Head of caudate nucleus (tissue), 42 donors: ENCODE results near the gene ADAM12.
A peak's percentile ranks its signal among the peaks of the same experiment; 100 is the strongest.

Experiments used
- DNase-seq, 42 donors: peaks; one replicate each; pipeline versions ENCODE4 v3.0.0 to v3.0.0-alpha.2; 2020 to 2021; ENCODE audit warnings: mixed read lengths in 7 of 42
- intact Hi-C: fragments of 100-400 bp; cut with DNase I; formaldehyde crosslinking; loops from one replicate; pipeline ENCODE4 v1.15.0; 2022

Gene ADAM12

DNA sequence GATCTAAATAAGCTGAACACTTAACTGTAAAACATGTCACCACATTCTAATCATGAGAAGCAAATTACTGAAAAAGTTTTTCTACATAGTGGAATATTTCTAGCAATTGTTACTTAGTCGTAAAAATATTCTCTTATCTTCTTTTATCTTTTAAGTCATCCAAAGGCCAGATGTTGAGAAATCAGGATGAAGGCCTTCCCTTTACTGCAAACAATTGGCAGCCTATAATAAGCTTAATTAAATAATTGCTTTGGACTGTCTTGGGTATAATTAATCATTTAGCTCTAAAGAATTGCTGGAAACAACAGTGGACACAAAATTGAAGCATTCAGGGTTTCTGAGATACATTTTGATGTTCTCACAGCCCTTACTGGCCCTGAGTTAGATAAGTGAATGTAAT, 265.4 kb downstream of the ADAM12 start:
- intact Hi-C loops = no loop called here
- DNase-seq = no peak

DNA sequence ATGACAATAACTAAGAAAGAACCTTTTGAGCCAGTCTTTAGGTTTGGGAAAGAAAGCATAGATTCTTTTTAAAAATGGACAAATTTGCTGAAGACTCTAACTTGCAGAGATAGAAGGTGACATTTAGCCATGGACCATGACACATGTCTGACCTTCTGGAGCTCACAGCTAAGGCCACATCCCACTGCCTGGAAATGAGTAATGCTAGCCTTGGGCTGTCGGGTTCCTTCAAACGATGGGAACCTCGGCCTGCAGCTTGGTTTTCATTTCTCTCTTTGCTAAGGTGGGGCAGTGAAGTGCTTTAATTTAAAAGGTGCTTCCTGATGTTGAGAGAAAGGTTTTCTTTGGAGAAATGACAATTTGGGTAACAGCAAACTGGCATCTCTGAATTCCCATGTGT, 268.7 kb downstream of the ADAM12 start:
- intact Hi-C loops = no loop called here
- DNase-seq = peak in 1 of 42 donors; percentile 12

DNA sequence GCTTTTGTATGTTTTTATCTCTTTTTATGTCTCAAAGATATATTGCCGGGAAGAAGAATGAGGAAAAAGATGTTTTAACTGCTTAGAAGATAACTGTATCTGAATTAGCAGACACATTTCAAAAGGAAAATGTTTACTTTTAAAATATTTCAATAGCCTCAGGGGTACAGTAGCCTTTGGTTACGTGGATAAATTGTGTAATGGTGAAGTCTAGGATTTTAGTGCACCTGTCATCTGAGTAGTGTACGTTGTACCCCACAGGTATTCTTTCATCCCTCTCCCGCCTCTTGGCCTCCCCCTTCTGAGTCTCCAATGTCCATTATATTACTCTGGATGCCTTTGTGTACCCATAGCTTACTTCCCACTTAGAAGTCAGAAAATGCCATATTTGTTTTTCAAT, 269.8 kb downstream of the ADAM12 start:
- intact Hi-C loops = no loop called here
- peak in 1 of 42 donors; percentile 2 for DNase-seq

DNA sequence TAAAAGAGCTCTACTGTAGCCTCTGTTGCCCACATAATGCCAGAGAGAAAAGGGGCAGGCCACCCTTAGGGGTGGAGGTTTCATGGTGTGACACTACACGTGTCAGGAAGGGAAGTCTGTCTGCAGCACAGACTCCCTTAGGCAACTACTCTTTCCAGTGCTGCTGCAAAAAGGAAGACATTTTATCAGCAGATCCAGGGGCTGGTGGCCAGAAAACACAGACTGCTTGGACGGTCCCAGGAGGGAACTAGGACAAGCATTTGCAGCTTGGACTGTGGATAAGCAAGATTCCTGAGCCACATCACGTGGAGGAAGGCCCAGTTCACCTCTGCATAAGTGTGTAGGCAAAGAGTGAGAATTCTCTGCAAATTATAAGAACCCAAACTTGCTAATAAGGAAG, 271.1 kb downstream of the ADAM12 start:
- no peak for DNase-seq
- intact Hi-C loops = no loop called here

DNA sequence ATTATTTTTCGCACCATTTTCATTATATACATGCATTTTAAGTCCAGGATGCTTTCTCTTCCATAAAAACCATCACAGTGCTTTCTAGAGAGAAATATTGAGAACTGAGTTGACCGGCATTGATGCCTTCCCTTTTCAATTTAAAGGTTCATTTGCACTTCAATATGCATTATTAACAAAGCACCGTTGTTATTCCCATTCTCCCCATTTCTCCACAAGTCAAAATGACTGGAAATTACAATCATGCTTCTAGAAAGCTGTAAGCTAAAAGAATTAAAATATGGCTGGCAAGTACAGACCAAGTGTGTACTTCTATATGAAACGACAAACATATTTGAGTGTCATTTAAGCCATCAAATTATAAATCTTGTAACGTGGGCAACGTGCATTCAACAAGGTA, 272.4 kb downstream of the ADAM12 start:
- intact Hi-C loops = no loop called here
- DNase-seq = no peak

DNA sequence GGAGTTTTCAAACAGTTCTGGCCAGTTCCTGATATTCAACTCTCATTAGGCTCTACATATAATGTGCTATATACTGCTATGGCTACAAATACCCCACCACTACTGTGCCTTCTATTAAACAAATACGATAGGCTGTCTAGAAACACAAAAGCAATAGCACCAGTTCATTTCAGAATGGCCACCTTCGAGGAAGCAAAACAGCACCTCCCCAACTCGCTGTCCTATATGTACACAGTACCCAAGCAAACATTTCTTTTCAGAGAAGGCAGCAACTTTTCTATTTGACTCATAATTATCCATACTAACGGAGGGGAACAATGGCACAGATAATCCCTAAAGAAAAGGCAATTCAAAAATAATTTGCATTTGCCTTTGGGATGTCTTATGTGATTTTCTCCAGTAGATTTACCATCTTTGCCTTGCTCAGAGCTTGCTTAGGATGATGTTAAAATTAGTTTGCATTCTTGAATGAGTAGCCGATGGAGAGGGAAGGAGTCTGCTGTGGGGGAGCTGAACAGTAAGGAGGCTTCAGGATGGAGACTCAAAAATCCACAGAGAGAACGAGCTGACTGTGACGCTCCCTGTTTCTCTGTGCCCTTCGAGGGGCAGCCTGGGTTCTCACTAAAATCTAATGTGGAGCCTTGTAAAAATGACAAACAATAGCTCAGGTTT, 273.3 kb downstream of the ADAM12 start:
- intact Hi-C loops = no loop called here
- DNase-seq = peak in 1 of 42 donors; percentile 5

DNA sequence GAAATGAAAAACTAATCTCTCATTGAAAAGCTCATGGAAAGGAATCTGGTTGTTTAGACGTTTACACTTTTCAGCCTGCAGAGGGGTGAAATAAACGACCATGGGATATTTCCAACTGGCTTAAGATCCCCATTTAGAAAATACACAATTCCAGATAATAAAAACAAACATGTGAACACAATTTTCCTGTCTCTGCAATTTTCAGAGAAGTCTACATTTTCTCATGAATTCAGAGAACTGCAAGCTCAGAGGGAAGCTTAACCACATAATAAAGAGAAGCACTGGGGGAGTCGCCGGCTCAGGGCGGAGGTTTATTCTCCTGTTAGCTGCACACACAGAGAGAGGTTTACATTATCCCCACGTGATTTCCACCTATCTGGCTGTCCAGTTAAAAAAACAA, 276.8 kb downstream of the ADAM12 start:
- intact Hi-C loops = no loop called here
- DNase-seq = no peak

DNA sequence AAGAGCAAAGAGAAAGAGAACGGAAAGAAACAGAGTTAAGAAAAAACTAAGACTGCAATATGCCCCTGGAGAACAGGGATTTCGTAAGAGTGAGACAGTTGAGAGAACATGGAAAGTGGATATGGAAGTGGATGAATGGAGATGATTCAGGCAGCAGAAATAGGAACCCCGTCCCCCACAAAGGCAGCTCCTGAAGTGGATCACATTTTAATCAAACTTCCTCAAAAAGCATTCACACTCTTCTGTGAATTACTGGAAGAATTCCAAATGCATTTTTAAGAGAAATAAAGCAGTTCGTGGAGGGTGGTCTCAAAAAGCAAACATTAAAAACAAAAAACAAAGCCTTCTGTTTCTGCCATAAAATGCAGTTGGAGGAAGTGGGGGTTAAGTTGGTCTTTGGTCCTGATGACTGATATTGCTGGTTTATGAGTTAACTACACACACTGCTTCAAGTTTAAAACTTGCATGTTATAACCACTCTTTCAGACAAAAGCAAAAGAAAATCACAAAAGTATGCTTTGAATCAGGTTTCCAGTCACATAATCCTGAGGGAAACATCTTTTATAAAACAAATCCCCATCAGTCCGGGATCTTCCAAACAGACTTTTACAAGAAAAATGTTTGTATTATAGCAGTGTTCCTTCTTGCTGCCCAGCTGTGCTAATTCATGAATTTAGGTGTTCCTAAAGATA, 277.6 kb downstream of the ADAM12 start:
- peak in 10 of 42 donors; percentile 8 to 72 (median 32) for DNase-seq
- intact Hi-C loops = no loop called here

DNA sequence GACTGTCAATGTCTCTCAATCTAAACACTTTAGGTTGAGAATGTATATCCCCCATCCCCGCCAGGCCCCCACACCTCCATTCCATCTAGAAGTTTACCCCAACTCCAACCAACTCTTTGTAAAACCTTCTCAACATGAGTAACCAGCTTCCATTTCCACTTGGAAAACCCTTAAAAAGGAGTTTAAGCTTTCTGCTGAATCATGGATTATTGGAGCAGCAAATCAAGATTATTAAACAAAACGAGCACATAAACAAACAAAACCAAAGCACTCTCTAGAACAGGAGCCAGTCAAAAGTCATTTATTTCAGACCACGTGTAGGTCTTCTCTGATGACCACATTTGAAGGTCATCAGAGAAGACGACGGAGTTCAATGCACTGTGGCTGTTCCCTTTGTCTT, 278.4 kb downstream of the ADAM12 start:
- intact Hi-C loops = no loop called here
- DNase-seq = no peak

DNA sequence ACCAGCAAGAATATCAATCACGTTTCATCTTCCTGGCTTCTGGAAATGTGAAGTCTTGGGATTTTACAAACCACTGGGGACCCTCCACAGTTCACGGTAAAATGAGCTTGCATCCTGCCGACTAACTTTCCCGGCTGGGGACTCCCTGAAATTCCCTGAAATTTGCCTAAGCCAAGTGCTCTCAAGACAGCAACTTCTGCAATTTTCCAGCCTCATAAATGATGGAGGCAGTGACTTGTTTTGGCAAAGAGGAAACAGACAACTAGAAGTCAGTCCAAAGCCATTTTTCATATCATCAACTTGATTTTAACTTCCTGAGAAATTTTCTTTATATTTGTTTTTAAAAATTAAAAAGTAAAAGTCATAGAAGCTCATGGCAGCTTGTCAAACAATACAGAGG, 279.6 kb downstream of the ADAM12 start:
- DNase-seq = no peak
- intact Hi-C loops = no loop called here

DNA sequence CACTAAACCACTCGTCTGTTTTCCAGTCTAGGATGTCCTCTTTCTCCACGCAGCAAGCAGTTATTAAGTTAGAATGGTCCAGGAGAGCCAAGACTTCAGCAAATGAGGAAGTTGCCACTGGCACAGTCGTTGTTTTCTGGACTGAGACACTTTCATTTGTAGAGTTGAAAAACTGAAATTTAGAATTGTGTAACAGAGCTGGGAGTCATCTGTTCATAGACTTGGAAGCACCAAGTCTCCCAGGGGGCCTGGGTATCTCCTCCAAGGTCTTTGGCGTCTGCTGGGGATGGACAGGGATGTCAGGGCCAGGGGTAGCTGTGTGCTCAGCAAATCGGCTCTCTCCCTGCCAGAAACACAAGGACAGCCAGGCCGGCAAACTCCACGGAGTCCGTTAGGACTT, 283.5 kb downstream of the ADAM12 start:
- intact Hi-C loops = no loop called here
- peak in 1 of 42 donors; percentile 11 for DNase-seq

DNA sequence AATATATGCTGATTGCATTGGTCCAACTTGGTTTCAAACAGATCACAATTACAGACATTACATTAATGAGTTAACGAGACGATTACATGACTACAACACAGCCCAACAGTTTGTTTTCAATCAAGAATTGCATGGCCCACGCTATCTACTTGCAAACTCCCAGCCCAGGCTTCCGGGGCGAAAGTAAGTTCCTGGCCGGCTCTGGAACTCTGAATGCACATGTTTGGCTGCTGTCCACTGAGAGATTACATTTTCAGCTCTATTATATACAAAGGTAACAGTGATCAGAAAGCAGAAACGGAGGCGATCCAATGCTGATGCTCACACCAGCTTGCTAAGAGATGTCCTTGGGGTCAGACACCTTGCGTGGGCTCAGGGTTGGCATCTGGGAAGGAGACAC, 285.6 kb downstream of the ADAM12 start:
- DNase-seq = no peak
- intact Hi-C loops = no loop called here

DNA sequence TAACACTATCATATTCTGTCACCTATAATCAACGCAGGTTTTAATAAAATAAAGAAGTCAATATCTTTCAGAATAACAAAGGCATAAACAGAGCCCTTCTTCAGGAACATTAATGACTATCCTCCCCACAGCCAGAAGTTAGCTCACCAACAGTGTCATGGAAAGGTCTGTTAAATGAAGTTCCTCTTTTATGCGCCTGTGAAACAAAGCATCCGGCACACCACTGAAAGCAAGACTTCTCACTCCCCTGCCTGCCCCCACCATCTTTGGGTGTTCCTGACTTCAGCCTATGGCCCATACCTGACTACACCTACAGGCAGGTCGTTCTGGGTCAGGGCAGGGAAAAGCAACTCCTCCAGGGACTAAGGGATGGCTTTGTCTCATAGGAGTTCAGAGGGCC, 286.5 kb downstream of the ADAM12 start:
- peak in 1 of 42 donors; percentile 22 for DNase-seq
- intact Hi-C loops = no loop called here

DNA sequence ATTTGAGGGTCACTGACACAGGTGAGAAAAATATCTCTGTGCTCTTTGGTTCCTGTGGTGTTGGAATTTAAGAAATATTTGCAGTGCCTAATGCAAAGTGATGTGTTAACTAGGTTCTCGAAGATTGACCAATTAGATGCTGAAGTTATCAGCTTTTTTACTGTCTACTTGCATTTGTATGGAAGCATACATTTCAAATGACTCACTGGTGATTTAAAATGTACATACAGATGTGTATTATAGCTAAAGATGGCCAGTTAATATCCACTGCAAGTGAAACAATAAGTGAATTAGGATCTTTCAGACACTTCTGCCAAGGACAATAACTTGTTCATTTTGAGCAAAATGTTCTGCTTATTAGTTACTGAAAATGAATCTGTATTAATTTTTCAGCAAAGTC, 287.0 kb downstream of the ADAM12 start:
- intact Hi-C loops = no loop called here
- no peak for DNase-seq

DNA sequence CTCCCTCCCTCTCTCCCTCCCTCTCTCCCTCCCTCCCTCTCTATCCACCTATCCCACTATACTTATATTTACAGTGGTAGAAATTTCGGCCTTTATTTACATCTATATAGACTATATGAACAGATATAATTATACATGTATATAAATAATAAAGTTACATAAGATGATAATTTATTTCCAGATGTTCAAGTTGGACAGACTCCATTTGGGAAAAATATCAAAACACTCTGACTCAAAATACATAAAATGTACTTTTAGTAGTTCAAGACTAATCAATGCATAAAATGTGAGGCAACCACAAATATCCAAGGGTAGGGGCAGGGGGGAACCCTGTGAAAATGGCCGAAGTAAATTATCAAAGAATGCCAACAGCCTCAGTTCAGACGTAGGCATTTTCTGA, 288.9 kb downstream of the ADAM12 start:
- DNase-seq = no peak
- intact Hi-C loops = no loop called here

DNA sequence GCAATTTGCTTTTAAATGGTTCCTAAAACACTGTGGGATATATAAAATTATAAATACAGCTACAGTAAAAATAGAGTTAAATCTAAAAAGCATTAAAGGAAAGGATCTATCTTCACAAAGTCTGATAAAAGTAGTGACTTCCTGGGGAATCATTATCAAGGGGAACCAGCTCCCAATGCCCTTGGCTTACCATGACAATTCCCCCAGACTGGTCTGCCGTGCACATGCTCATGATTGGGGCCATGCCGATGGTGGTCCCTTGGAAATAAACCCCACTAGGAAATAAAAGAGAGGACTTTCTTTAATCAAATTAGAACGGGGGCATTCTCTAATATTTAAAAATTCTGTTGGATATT, 290.1 kb downstream of the ADAM12 start:
- peak in 1 of 42 donors; percentile 8 for DNase-seq

DNA sequence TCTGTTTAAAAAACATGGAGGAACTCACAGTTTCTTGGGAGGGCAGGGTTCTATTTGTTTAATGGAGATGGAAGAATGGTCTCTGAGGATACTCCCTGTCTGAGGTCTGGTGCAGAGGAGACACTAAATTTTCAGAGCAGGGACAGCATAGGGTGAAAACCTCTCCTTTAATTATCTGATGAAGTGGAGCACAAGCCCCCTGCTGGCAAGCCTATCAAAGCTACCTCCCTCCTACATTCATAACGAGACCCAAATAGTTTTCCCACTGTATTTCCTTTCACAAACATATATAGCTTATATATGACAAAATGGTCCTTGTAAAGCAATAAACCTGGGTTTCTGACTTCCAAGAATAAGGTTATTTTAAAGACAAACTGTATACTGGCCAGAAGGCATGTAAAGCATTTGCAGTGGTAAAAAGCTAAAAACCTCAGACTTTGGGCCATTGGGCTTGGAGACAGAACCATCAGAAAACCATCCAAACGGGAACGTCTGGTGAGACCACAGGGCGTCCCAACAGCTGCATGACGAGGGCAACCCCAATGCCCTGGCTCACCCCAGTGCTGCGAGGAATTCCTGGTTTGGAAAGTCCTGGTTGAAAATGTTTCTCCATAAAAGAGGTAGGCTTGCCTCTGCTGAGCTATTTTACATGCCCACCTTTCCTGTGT, 290.6 kb downstream of the ADAM12 start:
- DNase-seq = peak in 1 of 42 donors; percentile 37
- intact Hi-C loops = no loop called here

More for the DNA sequence above, 290.1 kb downstream of the ADAM12 start:
- intact Hi-C loops = no loop called here

DNA sequence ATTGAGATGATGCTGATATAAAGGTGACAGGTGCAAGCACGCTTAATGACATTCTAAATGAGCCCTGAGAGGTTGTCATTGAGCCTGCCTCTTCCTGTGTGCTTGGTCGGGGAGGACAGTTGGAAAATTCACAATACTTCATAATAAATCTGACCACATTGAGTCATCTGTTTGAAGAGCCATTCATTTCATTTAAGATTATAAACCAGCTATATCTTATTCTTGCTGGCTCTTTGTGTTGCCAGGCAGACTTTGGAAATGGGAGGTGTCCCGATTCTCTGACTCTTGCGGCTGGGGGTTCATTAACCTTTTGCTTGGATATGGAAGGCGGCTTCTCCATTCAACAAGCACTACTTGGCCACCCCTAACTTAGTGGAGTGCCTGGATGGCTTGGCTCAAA, 293.7 kb downstream of the ADAM12 start:
- no peak for DNase-seq
- intact Hi-C loops = no loop called here

DNA sequence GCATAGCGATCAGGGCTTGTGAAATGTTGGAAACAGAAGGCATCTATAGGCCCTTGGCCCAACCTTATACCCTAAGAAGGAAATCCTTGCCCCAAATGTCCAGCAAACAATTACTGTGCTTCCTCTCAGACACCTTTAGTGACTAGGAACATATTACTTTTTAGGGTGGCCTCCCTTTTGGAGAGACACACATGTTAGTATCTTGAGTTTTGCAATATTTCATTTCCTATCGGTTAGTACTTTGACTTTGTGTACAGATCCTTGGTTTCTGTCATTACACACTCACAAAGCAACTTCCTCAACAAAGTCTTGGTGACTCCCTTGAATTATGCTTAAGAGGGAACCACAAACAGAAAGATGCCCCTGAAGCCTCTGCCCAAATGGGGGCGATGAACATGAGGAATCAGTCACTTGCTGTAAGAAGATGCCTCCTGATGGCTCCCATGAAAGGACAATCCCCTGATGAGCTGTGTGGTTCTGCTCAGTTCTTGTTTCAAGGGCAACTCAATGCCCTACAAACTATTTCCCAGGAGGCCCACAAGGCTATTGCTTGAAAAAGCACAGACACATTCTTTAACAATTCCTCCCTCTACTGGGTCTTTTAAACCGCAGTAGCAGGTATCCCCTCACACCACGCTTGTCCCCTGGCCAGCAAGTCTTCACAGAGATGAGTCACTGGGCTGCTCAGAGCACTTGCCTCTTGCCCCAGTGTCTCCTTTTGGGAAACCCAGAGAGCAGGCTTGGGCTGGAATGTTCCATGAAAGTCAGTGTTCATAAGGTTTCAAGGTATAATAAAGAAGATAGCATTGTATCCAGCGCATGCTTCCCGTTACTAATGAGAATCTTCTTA, 295.7 kb downstream of the ADAM12 start:
- intact Hi-C loops = no loop called here
- DNase-seq = no peak
